HCT116 (cell line): Measurements from ENCODE around the gene C1orf116.

ENCODE experiments used
- CBX3 ChIP-seq: IDR thresholded peaks from 2 replicates; pipeline ENCODE4 v1.6.1; 2012; ENCODE audit warnings: low read depth
- CTCF ChIP-seq, 3 experiments: fragments of 200-600 bp in 1 of 3; sonication (generic) in 1 of 3; IDR thresholded peaks in 2 of 3; conservative IDR thresholded peaks in 1 of 3; 2 replicates each; pipeline ENCODE4 v1.5.1; 2012 to 2017; ENCODE audit warnings: low read depth in 2 of 3, low read length in 2 of 3, antibody characterized with exemption in 1 of 3, borderline replicate concordance in 1 of 3, control low read depth in 1 of 3, mild to moderate bottlenecking in 1 of 3, mixed read lengths in 1 of 3, mixed run types in 1 of 3, moderate library complexity in 1 of 3; ENCODE audit not compliant: insufficient read depth in 1 of 3
- EGR1 ChIP-seq: IDR thresholded peaks from 2 replicates; pipeline ENCODE4 v1.6.1; 2012; ENCODE audit warnings: low read depth
- EZH2 ChIP-seq: fragments of 200-600 bp; sonication (generic); IDR thresholded peaks from 2 replicates; pipeline ENCODE4 v1.6.1; 2017; ENCODE audit warnings: antibody characterized with exemption, mixed run types
- FOSL1 ChIP-seq: IDR thresholded peaks from 2 replicates; pipeline ENCODE4 v1.6.1; 2012; ENCODE audit warnings: low read depth
- POLR2A ChIP-seq: IDR thresholded peaks from 2 replicates; pipeline ENCODE4 v1.7.0; 2011; ENCODE audit warnings: borderline replicate concordance; ENCODE audit not compliant: insufficient read depth, insufficient read length; ENCODE audit errors: extremely low read depth
- POLR2AphosphoS5 ChIP-seq: IDR thresholded peaks from 2 replicates; pipeline ENCODE4 v1.6.1; 2011; ENCODE audit warnings: mild to moderate bottlenecking, low read depth, low read length, moderate library complexity
- RAD21 ChIP-seq: IDR thresholded peaks from 2 replicates; pipeline ENCODE4 v1.6.1; 2012; ENCODE audit warnings: low read depth, mild to moderate bottlenecking
- TCF7L2 ChIP-seq: IDR thresholded peaks from 2 replicates; pipeline ENCODE4 v1.7.0; 2011; ENCODE audit warnings: borderline replicate concordance, inconsistent platforms; ENCODE audit not compliant: insufficient read depth, insufficient read length; ENCODE audit errors: extremely low read depth
- YY1 ChIP-seq: IDR thresholded peaks from 2 replicates; pipeline ENCODE4 v1.6.1; 2011; ENCODE audit warnings: low read length, low read depth, moderate library complexity, mild to moderate bottlenecking; ENCODE audit not compliant: insufficient replicate concordance; ENCODE audit errors: extremely low read depth
- ZFX ChIP-seq: fragments of 450-650 bp; IDR thresholded peaks from 2 replicates; pipeline ENCODE4 v1.6.1; 2017
- ZNF274 ChIP-seq: fragments of 200-500 bp; sonication (Bioruptor generic); IDR thresholded peaks from 2 replicates; pipeline ENCODE4 v1.6.1; 2014; ENCODE audit warnings: mild to moderate bottlenecking, low read depth, low read length, inconsistent platforms
- TF ChIP-seq, protein P1 (sequence below): IDR thresholded peaks from 2 replicates; pipeline ENCODE4 v1.6.1; 2011; ENCODE audit warnings: mild to moderate bottlenecking, low read length, moderate library complexity; ENCODE audit not compliant: insufficient replicate concordance; ENCODE audit errors: extremely low read depth

- TF ChIP-seq CTCF (IDR thresholded peaks at IDR 0.05 in 2 of 3, conservative IDR thresholded peaks at IDR 0.05 in 1 of 3; ENCODE audit: borderline replicate concordance in 1 of 3, insufficient read depth in 1 of 3, low read depth in 2 of 3, low read length in 2 of 3) (no peak), ZFX (no peak), EZH2 (no peak), TCF7L2 (no peak), FOSL1 (no peak), POLR2A (no peak), EGR1 (no peak), CBX3 (no peak), RAD21 (no peak), POLR2AphosphoS5 (no peak), ZNF274 (no peak), YY1 (no peak)
- TF ChIP-seq, protein P1, sequence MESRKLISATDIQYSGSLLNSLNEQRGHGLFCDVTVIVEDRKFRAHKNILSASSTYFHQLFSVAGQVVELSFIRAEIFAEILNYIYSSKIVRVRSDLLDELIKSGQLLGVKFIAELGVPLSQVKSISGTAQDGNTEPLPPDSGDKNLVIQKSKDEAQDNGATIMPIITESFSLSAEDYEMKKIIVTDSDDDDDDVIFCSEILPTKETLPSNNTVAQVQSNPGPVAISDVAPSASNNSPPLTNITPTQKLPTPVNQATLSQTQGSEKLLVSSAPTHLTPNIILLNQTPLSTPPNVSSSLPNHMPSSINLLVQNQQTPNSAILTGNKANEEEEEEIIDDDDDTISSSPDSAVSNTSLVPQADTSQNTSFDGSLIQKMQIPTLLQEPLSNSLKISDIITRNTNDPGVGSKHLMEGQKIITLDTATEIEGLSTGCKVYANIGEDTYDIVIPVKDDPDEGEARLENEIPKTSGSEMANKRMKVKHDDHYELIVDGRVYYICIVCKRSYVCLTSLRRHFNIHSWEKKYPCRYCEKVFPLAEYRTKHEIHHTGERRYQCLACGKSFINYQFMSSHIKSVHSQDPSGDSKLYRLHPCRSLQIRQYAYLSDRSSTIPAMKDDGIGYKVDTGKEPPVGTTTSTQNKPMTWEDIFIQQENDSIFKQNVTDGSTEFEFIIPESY, result no peak
These were observed 23.2 kb downstream of the C1orf116 start for GRCh38 chr1:207009182-207009850.
